Calu3 (cell line): Measurements from ENCODE around the gene ABHD17C. TPM values are rescaled to one million over a fixed set of nuclear protein-coding genes. Genes with fewer than 3 reads are reported as not detected.

Source experiments
- BruUV-seq: library from RNA; stranded (reverse); fragments of 400-500 nt; replicated peaks from 2 replicates; lab custom pipeline; 2021; lab: Mats Ljungman, UMichigan
- CTCF ChIA-PET: fragments of 300-600 bp; sonication (Branson Sonifier 250); formaldehyde crosslinking; loops from one replicate; lab custom pipeline; 2022; ENCODE audit warnings: antibody characterized with exemption; lab: Charles Lee
- DNase-seq: peaks from one replicate; pipeline ENCODE4 v3.0.0; 2022
- H3K27ac Mint-ChIP-seq: one replicate; pipeline ENCODE4 v1.8.0; 2022; ENCODE audit warnings: mixed read lengths; ENCODE audit not compliant: unreplicated experiment
- H3K27me3 Mint-ChIP-seq: one replicate; pipeline ENCODE4 v1.8.0; 2022; ENCODE audit warnings: mixed read lengths; ENCODE audit not compliant: unreplicated experiment
- H3K36me3 Mint-ChIP-seq: one replicate; pipeline ENCODE4 v1.8.0; 2022; ENCODE audit warnings: mild to moderate bottlenecking, moderate library complexity, mixed read lengths; ENCODE audit not compliant: insufficient read depth, unreplicated experiment
- H3K4me1 Mint-ChIP-seq: one replicate; pipeline ENCODE4 v1.8.0; 2022; ENCODE audit warnings: mild to moderate bottlenecking, low read depth, mixed read lengths; ENCODE audit not compliant: unreplicated experiment
- H3K4me3 Mint-ChIP-seq: one replicate; pipeline ENCODE4 v1.8.0; 2022; ENCODE audit warnings: mild to moderate bottlenecking, low read depth, moderate library complexity, mixed read lengths; ENCODE audit not compliant: unreplicated experiment
- H3K9me3 Mint-ChIP-seq: one replicate; pipeline ENCODE4 v1.8.0; 2022; ENCODE audit warnings: low read depth, mixed read lengths; ENCODE audit not compliant: unreplicated experiment
- CTCF ChIP-seq: fragments of 200-600 bp; IDR thresholded peaks from one replicate; pipeline ENCODE4 v1.8.0; 2022; ENCODE audit warnings: antibody characterized with exemption; ENCODE audit not compliant: unreplicated experiment
- intact Hi-C: fragments of 100-400 bp; cut with micrococcal nuclease; formaldehyde crosslinking; loops from one replicate; pipeline ENCODE4 v1.10.0; 2022; ENCODE audit not compliant: unreplicated experiment
- total RNA-seq: library from RNA; stranded (reverse); gene quantifications from 2 replicates; pipeline ENCODE4 v1.2.3, GENCODE V29; 2022

Gene ABHD17C
- total RNA-seq, 1 experiment from 2014 or later, result 69.7 TPM

DNA sequence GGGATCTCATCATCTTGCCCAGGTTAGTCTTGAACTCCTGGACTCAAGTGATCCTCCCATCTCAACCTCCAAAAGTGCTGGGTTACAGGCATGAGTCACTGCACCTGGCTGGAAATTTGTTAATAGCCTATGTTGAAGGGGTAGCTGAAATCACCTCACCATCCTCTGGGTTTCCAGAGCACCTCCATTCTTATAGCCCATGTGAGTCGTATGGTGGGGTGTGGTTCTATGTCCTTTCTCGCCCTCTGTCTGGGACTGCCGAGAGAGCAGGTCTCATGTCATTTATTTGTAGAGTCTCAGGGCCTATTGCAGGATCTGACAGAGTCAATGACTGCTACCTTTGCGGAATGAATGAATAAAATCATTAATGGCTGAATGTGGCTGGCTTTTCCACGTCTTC, 105.0 kb downstream of the ABHD17C start:
- CTCF ChIA-PET, result no interaction called here

GRCh38 chr15:80801891-80802680, 107.0 kb downstream of the ABHD17C start:
- DNase-seq, result peak; percentile 36
- Mint-ChIP-seq H3K9me3 (peaks cover 3% of the 10 kb centered on the region), H3K36me3 (no peaks in the 10 kb centered on the region), H3K4me1 (peaks cover 3% of the 10 kb centered on the region), H3K27me3 (no peaks in the 10 kb centered on the region), H3K4me3 (no peak overlapping the region), H3K27ac (no peak overlapping the region)
- intact Hi-C loops, result no loop called here
- no TSS peak for BruUV-seq
- TF ChIP-seq CTCF, result no peak
- CTCF ChIA-PET, result no interaction called here

More for the DNA sequence above, 105.0 kb downstream of the ABHD17C start:
- Mint-ChIP-seq H3K4me1 (peaks cover 12% of the 10 kb centered on the region), H3K4me3 (no peak overlapping the region), H3K9me3 (peaks cover 3% of the 10 kb centered on the region), H3K27ac (no peak overlapping the region), H3K36me3 (no peaks in the 10 kb centered on the region), H3K27me3 (peaks cover 7% of the 10 kb centered on the region)
- intact Hi-C loops, result no loop called here
- no TSS peak for BruUV-seq
- no peak for DNase-seq
- no peak for TF ChIP-seq CTCF

- H3K4me3 Mint-ChIP-seq, result no peak overlapping the region
- no peak for DNase-seq
- no peak for TF ChIP-seq CTCF
- peaks cover 3% of the 10 kb centered on the region for H3K9me3 Mint-ChIP-seq
- H3K27ac Mint-ChIP-seq, result no peak overlapping the region
- no TSS peak for BruUV-seq
- CTCF ChIA-PET, result interaction anchor here (1.4 kb wide), 1 partner anchor 24 kb away, joined by 4 read pairs; no protein-coding TSS in a partner anchor
- intact Hi-C loops, result no loop called here
- no peaks in the 10 kb centered on the region for H3K27me3 Mint-ChIP-seq
- H3K36me3 Mint-ChIP-seq, result no peaks in the 10 kb centered on the region
- H3K4me1 Mint-ChIP-seq, result no peaks in the 10 kb centered on the region
Measured at GRCh38 chr15:80803580-80804525, 108.7 kb downstream of the ABHD17C start.

DNA sequence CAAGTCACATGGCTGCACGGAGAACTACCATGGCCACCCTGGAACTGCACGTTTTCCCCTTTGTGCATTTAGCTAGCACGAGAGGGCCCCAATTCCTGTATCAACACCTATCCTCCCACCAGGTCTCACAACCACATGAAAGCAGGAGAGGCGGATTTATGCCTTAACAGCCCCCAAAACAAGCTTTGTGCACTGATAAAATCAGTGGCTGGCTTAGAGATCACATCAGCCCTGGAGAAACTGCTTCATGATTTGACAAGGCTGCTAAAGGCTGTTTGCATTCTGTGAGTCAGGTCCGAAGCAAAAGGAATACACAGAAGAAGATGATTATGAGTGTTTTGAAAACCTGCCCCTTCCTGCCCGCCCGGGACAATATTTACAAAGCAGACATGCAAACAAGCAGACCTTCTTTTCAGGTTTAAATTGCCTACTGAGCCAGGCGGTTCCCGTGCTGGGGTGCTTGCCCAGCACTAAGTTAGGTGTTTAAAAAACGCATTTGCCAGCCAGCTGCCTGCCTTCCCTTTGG, 109.9 kb downstream of the ABHD17C start:
- no TSS peak for BruUV-seq
- H3K27ac Mint-ChIP-seq, result no peak overlapping the region
- no peaks in the 10 kb centered on the region for H3K27me3 Mint-ChIP-seq
- H3K4me1 Mint-ChIP-seq, result no peaks in the 10 kb centered on the region
- H3K4me3 Mint-ChIP-seq, result no peak overlapping the region
- peaks cover 3% of the 10 kb centered on the region for H3K9me3 Mint-ChIP-seq
- CTCF ChIA-PET, result no interaction called here
- intact Hi-C loops, result no loop called here
- H3K36me3 Mint-ChIP-seq, result no peaks in the 10 kb centered on the region
- TF ChIP-seq CTCF, result no peak
- no peak for DNase-seq
